NCI-H510A (cell line): ENCODE results near the gene CEP57L1.
"Not testable (repeated sequence)": the region's sequence is repeated elsewhere in the genome, so short reads cannot be mapped to it uniquely, and the experiment has no call there.

Experiments
- DNase-seq: peaks from one replicate; lab custom pipeline; 2025; lab: John Stamatoyannopoulos, UW

Gene CEP57L1

DNA sequence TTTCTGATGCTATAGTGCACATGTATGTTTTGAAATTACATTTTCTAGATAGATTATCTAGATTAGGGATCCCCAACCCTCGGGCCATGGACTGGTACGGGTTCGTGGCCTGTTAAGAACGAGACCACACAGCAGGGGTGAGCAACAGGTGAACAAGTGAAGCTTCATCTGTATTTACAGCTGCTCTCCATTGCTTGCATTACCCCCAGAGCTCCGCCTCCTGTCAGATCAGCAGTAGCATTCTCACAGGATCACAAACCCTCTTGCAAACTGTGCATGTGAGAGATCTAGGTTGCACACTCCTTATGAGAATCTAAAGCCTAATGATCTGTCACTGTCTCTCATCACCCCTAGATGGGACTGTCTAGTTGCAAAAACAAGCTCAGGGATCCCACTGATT is 10.4 kb downstream of the CEP57L1 start:
- DNase-seq: no peak

DNA sequence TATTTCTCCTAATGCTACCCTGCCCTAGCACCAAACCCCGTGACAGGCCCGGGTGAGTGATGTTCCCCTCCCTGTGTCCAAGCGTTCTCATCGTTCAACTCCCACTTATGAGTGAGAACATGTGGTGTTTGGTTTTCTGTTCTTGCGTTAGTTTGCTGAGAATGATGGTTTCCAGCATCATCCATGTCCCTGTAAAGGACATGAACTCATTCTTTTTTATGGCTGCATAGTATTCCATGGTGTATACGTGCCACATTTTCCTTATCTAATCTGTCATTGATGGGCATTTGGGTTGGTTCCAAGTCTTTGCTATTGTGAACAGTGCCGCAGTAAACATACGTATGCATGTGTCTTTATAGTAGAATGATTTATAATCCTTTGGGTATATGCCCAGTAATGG is 14.4 kb downstream of the CEP57L1 start:
- not testable (repeated sequence) for DNase-seq

DNA sequence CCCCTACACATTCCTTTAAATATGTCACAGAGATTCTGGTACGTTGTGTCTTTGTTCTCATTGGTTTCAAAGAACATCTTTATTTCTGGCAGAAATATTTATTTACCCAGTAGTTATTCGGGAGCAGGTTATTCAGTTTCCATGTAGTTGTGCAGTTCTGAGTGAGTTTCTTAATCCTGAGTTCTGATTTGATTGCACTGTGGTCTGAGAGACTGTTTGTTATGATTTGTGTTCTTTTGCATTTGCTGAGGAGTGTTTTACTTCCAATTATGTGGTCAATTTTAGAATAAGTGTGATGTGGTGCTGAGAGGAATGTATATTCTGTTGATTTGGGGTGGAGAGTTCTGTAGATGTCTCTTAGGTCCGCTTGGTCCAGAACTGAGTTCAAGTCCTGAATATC is 17.4 kb downstream of the CEP57L1 start:
- DNase-seq: not testable (repeated sequence)

DNA sequence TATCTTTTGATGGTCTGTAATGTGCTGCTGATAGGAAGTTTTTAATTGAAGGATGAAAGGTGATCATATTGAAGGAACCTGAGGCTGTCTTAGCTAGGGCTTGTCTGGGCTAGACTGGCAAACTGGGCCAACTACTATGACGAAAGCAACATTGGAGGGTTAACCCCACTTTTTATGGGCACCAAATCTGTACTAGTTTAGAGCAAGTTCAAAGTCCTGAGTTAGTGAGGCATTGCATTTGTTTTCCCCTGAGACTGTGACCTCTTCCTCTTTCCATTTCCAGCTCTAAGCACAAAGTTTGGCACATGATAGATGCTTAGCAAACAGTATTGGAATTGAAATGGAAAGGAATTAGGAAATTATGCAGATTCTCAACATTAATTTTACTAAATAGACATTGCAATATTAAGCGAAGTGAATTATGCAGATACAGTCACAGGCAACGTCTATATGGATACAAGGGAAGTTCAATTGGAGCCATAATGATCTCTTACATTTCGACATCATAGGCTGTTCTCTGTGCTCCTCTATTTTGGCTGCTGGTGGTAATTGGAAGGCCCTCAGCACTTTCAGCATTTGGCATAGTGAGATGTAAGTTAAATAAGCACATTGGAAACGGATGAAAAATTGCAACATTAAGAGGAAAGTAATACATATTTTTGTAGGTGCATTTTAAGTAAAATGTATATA is 22.2 kb downstream of the CEP57L1 start:
- DNase-seq: no peak

DNA sequence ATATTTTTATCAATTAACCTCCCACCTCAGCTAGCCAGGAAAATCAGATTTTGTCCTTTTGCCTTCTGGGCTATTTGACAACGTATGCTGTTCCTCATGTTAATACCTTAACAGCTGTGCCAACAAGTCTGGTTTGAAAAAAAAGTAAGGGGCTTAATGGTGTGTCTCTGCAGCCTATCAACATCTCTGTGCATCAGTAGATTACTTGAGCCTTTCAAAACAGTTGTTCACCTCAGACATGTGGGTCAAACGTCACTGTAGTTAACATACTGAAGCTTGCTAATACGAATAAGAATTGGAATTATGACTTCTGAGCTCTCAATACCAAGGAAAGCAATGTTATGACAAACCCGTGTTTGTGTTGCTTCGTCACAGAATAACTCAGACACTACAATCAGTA is 23.0 kb downstream of the CEP57L1 start:
- no peak for DNase-seq

DNA sequence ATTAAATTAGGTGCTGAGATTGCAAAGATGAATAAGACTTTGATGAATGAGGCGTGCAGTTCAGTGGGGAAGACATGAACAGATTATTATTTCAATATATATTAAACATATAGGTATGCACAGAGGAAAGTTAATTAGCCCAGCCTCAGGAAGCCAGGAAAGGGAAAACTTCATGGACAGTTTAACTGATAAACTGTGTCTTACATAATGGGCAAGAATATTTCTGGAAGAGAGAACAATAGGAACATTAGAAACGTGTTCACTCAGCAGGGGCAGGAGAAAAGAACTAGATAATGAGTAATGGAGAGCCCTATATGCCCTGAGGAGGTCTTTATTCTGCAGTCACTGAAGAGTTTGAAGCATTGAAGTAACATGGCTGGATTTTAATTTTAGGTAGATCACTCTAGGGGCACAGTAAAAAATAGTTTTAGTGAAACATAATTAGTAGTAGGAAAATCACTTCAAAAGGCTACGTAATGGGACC is 23.6 kb downstream of the CEP57L1 start:
- DNase-seq: no peak

DNA sequence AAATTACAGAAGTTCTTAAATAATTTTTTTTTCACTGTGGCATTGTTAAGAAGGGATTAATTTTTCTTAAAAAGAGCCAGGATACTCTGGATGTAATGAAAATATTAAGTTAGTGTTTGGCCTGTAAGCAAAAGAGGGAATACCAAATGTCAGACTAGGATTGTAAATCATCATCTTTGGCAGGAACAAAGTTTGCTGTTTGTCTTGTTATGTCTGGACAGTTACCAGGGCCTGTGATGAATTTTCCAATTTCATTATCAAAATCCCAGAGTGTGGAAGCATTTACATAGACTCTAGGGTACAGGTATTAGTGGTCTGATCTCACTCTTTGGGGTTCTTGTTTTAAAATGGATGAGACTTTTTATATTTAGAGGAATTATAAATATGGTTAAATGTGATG is 26.1 kb downstream of the CEP57L1 start:
- no peak for DNase-seq

DNA sequence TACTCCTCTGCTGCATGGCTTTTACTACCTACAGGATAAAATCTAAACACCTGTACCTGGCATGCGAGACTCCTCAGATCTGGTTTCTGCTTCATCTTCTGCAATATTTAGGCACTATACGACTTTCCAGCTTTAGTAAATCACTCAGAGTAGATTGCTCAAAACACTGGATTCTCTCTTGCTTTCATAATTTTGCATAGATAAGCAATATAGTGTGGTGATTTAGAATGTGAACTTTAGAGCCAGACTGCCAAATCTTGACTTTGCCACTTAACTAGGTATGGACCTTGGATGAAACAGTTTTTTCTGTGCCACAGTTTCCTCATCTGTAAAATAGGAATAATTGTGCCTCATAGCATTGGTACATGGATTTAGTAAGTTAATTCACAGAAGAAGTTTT is 28.9 kb downstream of the CEP57L1 start:
- no peak for DNase-seq

DNA sequence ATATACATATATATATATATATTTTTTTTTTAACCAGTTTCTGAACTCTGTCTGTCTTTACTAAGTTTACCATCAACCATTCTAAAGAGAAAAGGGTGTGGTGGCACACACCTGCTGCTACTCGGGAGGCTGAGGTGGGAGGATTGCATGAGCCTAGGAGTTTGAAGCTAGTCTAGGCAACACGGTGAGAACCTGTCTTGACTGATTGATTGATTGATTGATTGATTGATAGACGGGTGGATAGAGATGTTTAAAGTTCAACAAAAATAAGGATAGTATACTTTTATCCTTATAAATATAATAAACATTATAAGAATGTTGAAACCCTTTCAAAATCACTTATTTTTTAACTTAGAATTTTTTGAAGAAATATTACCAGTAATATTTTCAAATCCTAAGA is 30.2 kb downstream of the CEP57L1 start:
- no peak for DNase-seq

DNA sequence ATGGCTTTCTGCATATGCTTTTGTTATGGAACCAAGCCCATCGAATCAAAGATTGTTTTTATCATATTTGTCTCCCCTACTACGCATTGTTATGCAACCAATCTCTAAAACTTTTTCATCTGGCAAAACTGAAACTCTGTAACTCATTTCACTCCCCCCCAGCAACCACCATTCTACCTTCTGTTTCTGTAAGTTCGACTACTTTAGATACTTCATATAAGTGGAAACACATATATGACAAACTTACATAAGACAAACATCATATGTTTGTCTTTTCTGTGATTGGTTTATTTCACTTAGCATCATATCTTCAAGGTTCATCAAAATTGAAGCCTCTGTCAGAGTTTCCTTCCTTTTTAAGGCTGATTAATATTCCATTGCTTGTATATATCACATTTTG is 34.8 kb downstream of the CEP57L1 start:
- DNase-seq: no peak

DNA sequence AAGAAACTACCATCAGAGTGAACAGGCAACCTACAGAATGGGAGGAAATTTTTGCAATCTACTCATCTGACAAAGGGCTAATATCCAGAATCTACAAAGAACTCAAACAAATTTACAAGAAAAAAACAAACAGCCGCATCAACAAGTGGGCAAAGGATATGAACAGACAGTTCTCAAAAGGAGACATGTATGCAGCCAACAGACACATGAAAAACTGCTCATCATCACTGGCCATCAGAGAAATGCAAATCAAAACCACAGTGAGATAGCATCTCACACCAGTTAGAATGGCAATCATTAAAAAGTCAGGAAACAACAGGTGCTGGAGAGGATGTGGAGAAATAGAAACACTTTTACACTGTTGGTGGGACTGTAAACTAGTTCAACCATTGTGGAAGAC is 40.3 kb downstream of the CEP57L1 start:
- not testable (repeated sequence) for DNase-seq

DNA sequence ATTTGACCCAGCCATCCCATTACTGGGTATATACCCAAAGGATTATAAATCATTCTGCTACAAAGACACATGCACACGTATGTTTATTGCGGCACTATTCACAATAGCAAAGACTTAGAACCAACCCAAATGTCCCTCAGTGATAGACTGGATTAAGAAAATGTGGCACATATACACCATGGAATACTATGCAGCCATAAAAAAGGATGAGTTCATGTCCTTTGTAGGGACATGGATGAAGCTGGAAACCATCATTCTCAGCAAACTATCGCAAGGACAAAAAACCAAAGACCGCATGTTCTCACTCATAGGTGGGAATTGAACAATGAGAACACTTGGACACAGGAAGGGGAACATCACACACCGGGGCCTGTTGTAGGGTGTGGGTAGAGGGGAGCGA is 40.7 kb downstream of the CEP57L1 start:
- DNase-seq: not testable (repeated sequence)

DNA sequence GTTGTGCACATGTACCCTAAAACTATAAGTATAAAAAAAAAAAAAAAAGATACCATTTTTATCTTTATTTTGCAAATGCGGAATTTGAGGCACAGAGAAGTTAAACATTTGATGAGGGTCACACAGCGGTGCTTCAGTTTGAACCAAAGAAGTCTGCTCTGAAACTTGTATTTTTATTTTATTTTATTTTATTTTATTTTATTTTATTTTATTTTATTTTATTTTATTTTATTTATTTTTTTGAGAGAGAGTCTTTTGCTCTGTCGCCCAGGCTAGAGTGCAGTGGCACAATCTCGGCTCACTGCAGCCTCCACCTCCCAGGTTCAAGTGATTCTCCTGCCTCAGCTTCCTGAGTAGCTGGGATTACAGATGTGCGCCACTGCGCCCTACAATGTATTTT is 41.2 kb downstream of the CEP57L1 start:
- not testable (repeated sequence) for DNase-seq

DNA sequence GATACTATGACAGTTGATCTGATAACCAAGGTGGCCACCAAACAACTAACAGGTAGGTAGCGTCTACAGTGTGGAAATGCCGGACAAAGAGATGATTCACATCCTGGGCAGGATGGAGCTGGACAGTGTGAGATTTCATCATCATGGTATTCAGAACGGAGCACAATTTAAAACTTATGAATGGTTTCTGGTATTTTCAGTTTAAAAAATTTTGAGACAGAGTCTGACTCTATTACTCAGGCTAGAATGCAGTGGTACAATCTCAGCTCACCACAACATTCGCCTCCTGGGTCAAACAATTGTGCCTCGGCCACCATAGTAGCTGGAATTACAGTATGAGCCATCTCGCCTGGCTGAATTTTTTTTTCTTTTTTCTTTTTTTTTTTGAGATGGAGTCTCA is 43.8 kb downstream of the CEP57L1 start:
- no peak for DNase-seq

DNA sequence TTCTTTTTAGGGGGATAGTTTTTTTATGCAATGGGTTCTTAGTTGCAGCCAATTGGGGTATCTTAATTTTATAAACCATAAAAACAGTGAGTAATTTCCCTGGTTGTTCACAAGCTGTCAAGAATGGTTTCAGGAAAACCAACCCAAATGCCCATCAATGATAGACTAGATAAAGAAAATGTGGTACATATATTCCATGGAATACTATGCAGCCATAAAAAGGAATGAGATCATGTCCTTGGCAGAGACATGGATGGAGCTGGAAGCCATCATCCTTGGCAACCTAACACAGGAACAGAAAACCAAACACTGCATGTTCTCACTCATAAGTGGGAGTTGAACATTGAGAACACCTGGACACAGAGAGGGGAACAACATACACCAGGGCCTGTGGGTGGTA is 46.8 kb downstream of the CEP57L1 start:
- not testable (repeated sequence) for DNase-seq

DNA sequence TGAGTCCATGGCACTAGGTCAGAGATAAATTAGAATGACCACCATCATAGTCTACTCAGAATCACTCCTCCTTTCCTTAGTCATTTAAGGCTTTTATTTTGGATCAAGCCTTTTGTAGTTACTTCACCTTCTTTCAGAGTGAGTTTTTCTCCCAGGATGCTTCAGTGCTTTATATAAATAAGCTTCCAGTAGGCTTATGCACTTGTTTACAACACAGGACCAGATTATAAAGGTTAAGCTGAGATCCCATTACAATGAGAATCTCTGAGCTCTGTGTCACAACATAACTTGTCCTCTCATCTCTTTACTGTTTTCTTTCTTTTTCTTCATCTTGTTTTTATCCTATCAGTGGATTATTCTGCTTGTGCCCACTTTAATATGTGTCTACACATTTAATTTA is 47.9 kb downstream of the CEP57L1 start:
- no peak for DNase-seq

DNA sequence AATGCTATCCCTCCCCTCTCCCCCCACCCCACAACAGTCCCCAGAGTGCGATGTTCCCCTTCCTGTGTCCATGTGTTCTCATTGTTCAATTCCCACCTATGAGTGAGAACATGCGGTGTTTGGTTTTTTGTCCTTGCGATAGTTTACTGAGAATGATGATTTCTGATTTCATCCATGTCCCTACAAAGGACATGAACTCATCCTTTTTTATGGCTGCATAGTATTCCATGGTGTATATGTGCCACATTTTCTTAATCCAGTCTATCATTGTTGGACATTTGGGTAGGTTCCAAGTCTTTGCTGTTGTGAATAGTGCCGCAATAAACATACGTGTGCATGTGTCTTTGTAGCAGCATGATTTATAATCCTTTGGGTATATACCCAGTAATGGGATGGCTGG is 52.9 kb downstream of the CEP57L1 start:
- DNase-seq: not testable (repeated sequence)

DNA sequence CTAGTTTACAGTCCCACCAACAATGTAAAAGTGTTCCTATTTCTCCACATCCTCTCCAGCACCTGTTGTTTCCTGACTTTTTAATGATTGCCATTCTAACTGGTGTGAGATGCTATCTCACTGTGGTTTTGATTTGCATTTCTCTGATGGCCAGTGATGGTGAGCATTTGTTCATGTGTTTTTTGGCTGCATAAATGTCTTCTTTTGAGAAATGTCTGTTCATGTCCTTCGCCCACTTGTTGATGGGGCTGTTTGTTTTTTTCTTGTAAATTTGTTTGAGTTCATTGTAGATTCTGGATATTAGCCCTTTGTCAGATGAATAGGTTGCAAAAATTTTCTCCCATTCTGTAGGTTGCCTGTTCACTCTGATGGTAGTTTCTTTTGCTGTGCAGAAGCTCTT is 53.4 kb downstream of the CEP57L1 start:
- not testable (repeated sequence) for DNase-seq

DNA sequence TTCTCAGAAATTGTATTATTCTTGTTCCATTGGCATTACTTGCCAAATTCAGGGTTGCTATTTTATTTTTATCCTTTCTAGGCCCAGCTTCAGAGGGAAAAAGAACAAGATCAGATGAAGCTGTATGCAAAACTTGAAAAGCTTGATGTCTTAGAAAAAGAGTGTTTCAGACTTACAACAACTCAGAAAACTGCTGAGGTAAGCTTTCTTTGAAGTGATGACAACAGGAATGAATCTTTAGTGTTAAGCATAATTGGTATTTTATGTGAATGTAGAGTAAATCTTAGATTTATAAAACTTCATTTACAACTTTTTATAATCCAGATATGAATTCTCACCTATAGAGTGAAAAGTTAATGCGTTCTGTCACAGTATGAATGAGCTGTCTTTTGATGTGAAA is 58.4 kb downstream of the CEP57L1 start:
- no peak for DNase-seq

DNA sequence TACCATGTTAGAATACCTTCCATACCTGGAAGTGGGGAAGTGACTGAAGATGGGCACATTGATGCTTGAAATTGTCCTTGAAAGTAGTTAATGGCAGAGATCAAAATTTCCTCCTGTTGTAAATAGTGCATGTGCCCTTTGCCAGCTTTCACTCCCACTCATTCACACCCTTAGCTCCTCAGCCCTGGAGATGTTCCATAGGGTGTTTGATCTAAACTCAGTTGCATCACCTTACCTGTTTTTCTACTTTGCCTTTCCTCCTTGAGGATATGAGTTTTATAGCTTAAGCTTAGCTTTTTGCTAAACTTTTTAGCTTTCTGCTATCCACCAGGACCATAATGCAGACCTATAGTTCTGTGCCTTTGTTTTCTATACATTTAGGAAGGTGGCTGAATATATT is 69.0 kb downstream of the CEP57L1 start:
- DNase-seq: no peak

DNA sequence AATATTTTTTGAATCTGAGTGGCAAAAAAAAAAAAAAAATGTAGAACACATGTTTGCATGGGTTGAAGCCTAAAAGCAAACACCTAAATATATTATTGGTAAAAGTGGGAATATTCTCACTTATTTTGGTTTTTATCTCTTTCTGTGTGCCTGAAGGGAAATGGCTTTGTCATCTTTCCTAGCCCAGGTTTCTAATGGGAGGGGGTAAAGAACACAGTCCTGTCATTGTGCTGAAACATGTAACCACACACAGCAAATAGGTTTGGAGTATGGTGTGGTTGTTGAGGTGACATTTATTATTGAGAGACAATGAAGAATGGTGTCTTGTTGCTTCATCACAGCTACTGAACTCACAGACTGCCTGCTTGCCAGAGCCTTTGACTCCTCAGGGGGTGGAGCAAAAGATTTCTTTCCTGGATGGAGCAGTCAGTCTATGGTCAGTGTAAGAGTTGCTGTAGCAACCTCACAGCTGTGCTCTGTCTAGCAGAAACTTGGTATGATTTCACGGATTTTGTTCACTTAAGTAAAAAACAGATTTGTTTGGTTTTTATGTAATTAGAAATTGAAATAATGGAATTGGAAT is 70.2 kb downstream of the CEP57L1 start:
- no peak for DNase-seq

DNA sequence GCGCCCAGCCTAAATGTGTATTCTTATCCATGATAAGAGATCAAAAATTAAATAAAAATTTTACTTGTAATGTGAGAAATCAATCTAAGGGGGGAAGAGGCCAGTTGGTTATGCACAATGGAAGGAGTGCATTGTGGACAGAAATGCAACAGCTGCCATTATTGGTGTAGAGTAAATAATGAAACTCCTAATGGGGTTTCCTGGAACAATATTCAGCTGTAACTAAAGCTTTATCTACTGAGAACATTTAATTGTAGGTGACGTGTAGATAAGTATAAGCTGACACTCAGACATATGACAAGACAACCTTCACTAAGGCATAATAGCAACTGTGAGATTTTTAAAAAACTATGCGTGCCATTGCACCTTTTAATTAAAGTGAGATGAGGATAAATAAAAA is 71.4 kb downstream of the CEP57L1 start:
- DNase-seq: no peak

DNA sequence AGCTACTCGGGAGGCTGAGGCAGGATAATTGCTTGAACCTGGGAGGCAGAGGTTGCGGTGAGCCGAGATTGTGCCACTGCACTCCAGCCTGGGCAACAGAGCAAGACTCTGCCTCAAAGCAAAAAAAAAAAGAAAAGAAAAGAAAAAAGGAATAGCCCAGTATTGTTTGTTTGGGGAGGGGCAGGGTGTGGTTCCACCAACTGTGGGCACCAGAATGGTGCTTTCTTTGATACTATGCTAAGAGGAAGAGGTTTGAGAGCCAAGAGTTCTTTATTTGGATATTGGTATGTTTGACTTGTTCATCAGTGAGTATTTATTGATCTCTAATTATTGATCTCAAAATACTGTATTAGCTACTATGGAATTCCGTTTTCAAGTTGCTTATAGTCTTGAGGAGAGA is 72.3 kb downstream of the CEP57L1 start:
- DNase-seq: no peak

DNA sequence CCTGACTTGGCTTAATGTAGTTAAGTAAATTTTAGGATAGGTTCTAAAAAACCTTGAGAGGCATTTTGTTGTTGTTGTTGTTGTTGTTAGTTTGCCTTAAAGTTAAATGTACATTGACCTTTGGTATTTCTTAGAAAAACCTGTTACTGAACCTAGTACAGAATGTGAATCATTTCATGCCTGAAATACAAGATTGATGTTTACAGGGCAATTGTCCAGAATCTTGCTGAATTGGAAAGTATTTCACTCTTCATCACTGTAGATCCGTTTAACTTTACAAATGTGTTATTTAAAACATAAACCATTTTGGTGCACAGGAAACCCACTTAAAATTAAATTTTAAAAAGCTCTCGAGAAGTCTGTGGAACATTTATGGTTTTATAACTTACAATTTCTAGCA is 75.0 kb downstream of the CEP57L1 start:
- no peak for DNase-seq
